GM12878 (cell line): ENCODE data around the gene RBM42. TPM values are rescaled to one million over a fixed set of nuclear protein-coding genes. Genes with fewer than 3 reads are reported as not detected.

Source experiments
- ATAC-seq: fragments of 200-7000 bp; cut with Tn5 transposase; 3 replicates; pipeline ENCODE4 v1.9.1; 2020; ENCODE audit warnings: mild to moderate bottlenecking, moderate library complexity
- BruUV-seq: library from RNA; stranded (reverse); fragments of 400-500 nt; replicated peaks from 2 replicates; lab custom pipeline; 2021; lab: Mats Ljungman, UMichigan
- CTCF ChIA-PET: fragments of 300-600 bp; sonication (Branson Sonifier 250); formaldehyde crosslinking; extraction: SDS; loops from one replicate; lab custom pipeline; 2021; ENCODE audit warnings: inconsistent platforms; lab: Yijun Ruan, JAX
- POLR2A ChIA-PET: fragments of 350-600 bp; formaldehyde crosslinking; extraction: SDS; loops from one replicate; lab custom pipeline; 2021; ENCODE audit warnings: inconsistent platforms; lab: Charles Lee
- RAD21 ChIA-PET: fragments of 300-600 bp; sonication (Branson Sonifier 250); formaldehyde crosslinking; loops from one replicate; lab custom pipeline; 2023; ENCODE audit warnings: antibody characterized with exemption; ENCODE audit not compliant: unreplicated experiment; lab: Charles Lee
- SMC1A ChIA-PET: fragments of 300-600 bp; sonication (Branson Sonifier 250); formaldehyde crosslinking; loops from one replicate; lab custom pipeline; 2023; ENCODE audit not compliant: unreplicated experiment, uncharacterized antibody; lab: Charles Lee
- DNase-seq: peaks from one replicate; pipeline ENCODE4 v3.0.0-alpha.2; 2011; ENCODE audit warnings: low read depth, low spot score
- FAIRE-seq: peaks from 3 replicates; lab custom pipeline; 2011; peaks lifted over from hg19 to GRCh38; lab: Jason Lieb, UNC
- H2AFZ ChIP-seq: 2 replicates; pipeline ENCODE4 v1.6.0; 2011; ENCODE audit warnings: low read depth, low read length, control low read depth; ENCODE audit not compliant: control insufficient read depth
- H3K27ac ChIP-seq: 2 replicates; pipeline ENCODE4 v1.5.1; 2011; ENCODE audit warnings: control low read depth; ENCODE audit not compliant: control insufficient read depth, insufficient read depth
- H3K27me3 ChIP-seq, 2 experiments: replicated peaks in 1 of 2; 2 replicates each; pipeline versions ENCODE4 v1.6.0 to v1.6.1; 2011; ENCODE audit warnings: low read length in 1 of 2; ENCODE audit not compliant: control insufficient read depth in 2 of 2, insufficient read depth in 2 of 2
- H3K36me3 ChIP-seq, 2 experiments: 2 replicates each; pipeline ENCODE4 v1.5.1; 2011; ENCODE audit warnings: low read length in 1 of 2; ENCODE audit not compliant: control insufficient read depth in 2 of 2, insufficient read depth in 2 of 2
- H3K4me1 ChIP-seq: 2 replicates; pipeline ENCODE4 v1.6.1; 2011; ENCODE audit warnings: mild to moderate bottlenecking, low read length, moderate library complexity, mixed read lengths; ENCODE audit not compliant: control insufficient read depth, insufficient read depth
- H3K4me2 ChIP-seq: 2 replicates; pipeline ENCODE4 v1.6.0; 2011; ENCODE audit warnings: control low read depth; ENCODE audit not compliant: control insufficient read depth, insufficient read depth
- H3K4me3 ChIP-seq: fragments of 200-600 bp; sonication (generic); 2 replicates; pipeline ENCODE4 v1.5.1; 2016
- H3K79me2 ChIP-seq: 2 replicates; pipeline ENCODE4 v1.6.0; 2011; ENCODE audit warnings: low read length; ENCODE audit not compliant: control insufficient read depth, insufficient read depth
- H3K9ac ChIP-seq: 2 replicates; pipeline ENCODE4 v1.8.0; 2011; ENCODE audit warnings: low read length, control low read depth, mixed read lengths; ENCODE audit not compliant: control insufficient read depth, insufficient read depth
- H3K9me3 ChIP-seq: replicated peaks from 3 replicates; pipeline ENCODE4 v1.5.1; 2011; ENCODE audit warnings: mild to moderate bottlenecking, low read length; ENCODE audit not compliant: control insufficient read depth, insufficient read depth
- H4K20me1 ChIP-seq: 2 replicates; pipeline ENCODE4 v1.6.0; 2011; ENCODE audit not compliant: control insufficient read depth, insufficient read depth
- BRCA1 ChIP-seq: IDR thresholded peaks from 2 replicates; pipeline ENCODE4 v1.6.1; 2011; ENCODE audit warnings: low read depth, low read length, improper control_type of control experiment
- E2F4 ChIP-seq: IDR thresholded peaks from 2 replicates; pipeline ENCODE4 v1.6.1; 2012; ENCODE audit warnings: low read depth, low read length, improper control_type of control experiment
- FOS ChIP-seq: IDR thresholded peaks from 3 replicates; pipeline ENCODE4 v1.6.1; 2011; ENCODE audit warnings: borderline replicate concordance; ENCODE audit not compliant: insufficient read length; ENCODE audit errors: extremely low read depth
- FOXK2 ChIP-seq: fragments of 450-650 bp; IDR thresholded peaks from 2 replicates; pipeline ENCODE4 v1.6.1; 2017; ENCODE audit warnings: mild to moderate bottlenecking, moderate library complexity
- HDAC6 ChIP-seq: fragments of 200-600 bp; sonication (generic); IDR thresholded peaks from one replicate; pipeline ENCODE4 v1.8.0; 2017; ENCODE audit warnings: antibody characterized with exemption; ENCODE audit not compliant: unreplicated experiment
- JUND ChIP-seq: IDR thresholded peaks from 2 replicates; pipeline ENCODE4 v1.6.1; 2012; ENCODE audit warnings: low read depth, mild to moderate bottlenecking, low read length, improper control_type of control experiment, moderate library complexity
- POLR2AphosphoS5 ChIP-seq: IDR thresholded peaks from 2 replicates; pipeline ENCODE4 v1.6.1; 2011; ENCODE audit warnings: mild to moderate bottlenecking, low read length, inconsistent platforms
- RB1 ChIP-seq: fragments of 450-650 bp; formaldehyde crosslinking; IDR thresholded peaks from 2 replicates; pipeline ENCODE4 v1.6.1; 2017; ENCODE audit warnings: mild to moderate bottlenecking, borderline replicate concordance
- SKIL ChIP-seq: fragments of 450-650 bp; IDR thresholded peaks from 2 replicates; pipeline ENCODE4 v1.6.1; 2017; ENCODE audit warnings: mild to moderate bottlenecking, low read depth, inconsistent platforms; ENCODE audit not compliant: poor library complexity, severe bottlenecking
- SPI1 ChIP-seq: IDR thresholded peaks from 2 replicates; pipeline ENCODE4 v1.6.1; 2011; ENCODE audit warnings: low read depth, mild to moderate bottlenecking, low read length, moderate library complexity, borderline replicate concordance; ENCODE audit not compliant: insufficient read depth
- SREBF2 ChIP-seq: IDR thresholded peaks from 2 replicates; pipeline ENCODE4 v1.6.1; 2012; ENCODE audit warnings: mild to moderate bottlenecking, low read length
- SUPT20H ChIP-seq: IDR thresholded peaks from 2 replicates; pipeline ENCODE4 v1.6.1; 2011; ENCODE audit warnings: low read depth, mild to moderate bottlenecking, low read length, moderate library complexity, borderline replicate concordance; ENCODE audit not compliant: control insufficient read depth
- SUZ12 ChIP-seq: fragments of 200-600 bp; sonication (generic); IDR thresholded peaks from one replicate; pipeline ENCODE4 v1.6.1; 2018; ENCODE audit warnings: antibody characterized with exemption, mild to moderate bottlenecking; ENCODE audit not compliant: unreplicated experiment
- WGBS: methylation state at CpG from one replicate; pipeline ENCODE4 v1.1.6; 2016; ENCODE audit warnings: low lambda C conversion rate; ENCODE audit not compliant: insufficient replicate concordance, insufficient coverage; ENCODE audit errors: missing lambda C conversion rate; 5-methylcytosine and 5-hydroxymethylcytosine counted together
- in situ Hi-C: fragments of 300-500 bp; cut with MboI; formaldehyde crosslinking; loops from 9 replicates; pipeline ENCODE4 v1.14.3; 2018; ENCODE audit warnings: mixed read lengths
- intact Hi-C: fragments of 100-400 bp; cut with micrococcal nuclease; formaldehyde crosslinking; loops from one replicate; pipeline ENCODE4 v1.14.2; 2022; ENCODE audit not compliant: unreplicated experiment
- polyA plus RNA-seq, 11 experiments: library from polyadenylated mRNA; depleted of rRNA in 4 of 11; unstranded in 6 of 11; stranded (reverse) in 5 of 11; fragments of >200 nt; fragmentation: Nextera tagmentation in 4 of 11; fragmentation: Illumina TruSeq in 1 of 11; extraction: Ambion mirVana in 4 of 11; extraction: Trizol in 1 of 11; gene quantifications; 1 replicate in 1 of 11; 2 replicates in 10 of 11; pipeline versions ENCODE4 v1.2.1 to v1.2.3, GENCODE V29; 2011 to 2016; ENCODE audit warnings: inconsistent platforms in 2 of 11, missing spikeins in 2 of 11, low read depth in 1 of 11
- total RNA-seq, 4 experiments: library from RNA; depleted of rRNA in 3 of 4; stranded (reverse); fragments of >200 nt in 3 of 4; fragmentation: Illumina TruSeq in 1 of 4; extraction: Trizol in 1 of 4; gene quantifications; 2 replicates each; pipeline versions ENCODE4 v1.2.1 to v1.2.3, GENCODE V29; 2013 to 2021
- TF ChIP-seq, protein P1 (sequence below): fragments of 150-350 bp; IDR thresholded peaks from 2 replicates; pipeline ENCODE4 v1.6.1; 2014; ENCODE audit warnings: mild to moderate bottlenecking, low read depth, low read length
- TF ChIP-seq, protein P2 (sequence below): IDR thresholded peaks from 2 replicates; pipeline ENCODE4 v1.6.1; 2011; ENCODE audit warnings: borderline replicate concordance, low read depth, mild to moderate bottlenecking, moderate library complexity, mixed read lengths, low read length; ENCODE audit not compliant: insufficient read depth; ENCODE audit errors: extremely low read length

Gene RBM42
- total and polyA plus RNA-seq, 10 of the 15 experiments (the other 5 are each of a cell fraction or from before 2014, with no cell fraction given) = 4.2 to 117 (median 48.5) TPM

GRCh38 chr19:35612559-35613321, 16.1 kb upstream of the RBM42 start, which contains the start of gene HAUS5:
Gene HAUS5 (plus strand): TSS chr19:35612735. CDS start chr19:35612795, 60 bp downstream.
- Histone ChIP-seq H3K27ac (peak within 1 kb of the TSS; percentile 81), H3K27me3 (no peaks in the 10 kb centered on the region), H4K20me1 (no peaks in the 10 kb centered on the region), H3K4me3 (peak within 1 kb of the TSS; percentile 74), H2AFZ (peak within 1 kb of the TSS; percentile 91), H3K4me1 (peaks cover 17% of the 10 kb centered on the region), H3K79me2 (peaks cover 4% of the 10 kb centered on the region), H3K36me3 (no peaks in the 10 kb centered on the region), H3K9ac (peak within 1 kb of the TSS; percentile 95), H3K9me3 (peaks cover 7% of the 10 kb centered on the region), H3K4me2 (peak within 1 kb of the TSS; percentile 57)
- in situ Hi-C loops (no loop called here), intact Hi-C loops (loop anchor here (5.0 kb wide), 1 partner anchor 65 kb away; the partner anchor contains the start of gene TMEM147)
- ATAC-seq (peak; percentile 92), DNase-seq (peak; percentile 70), FAIRE-seq (peak; percentile 95)
- ChIA-PET RAD21 (interaction anchor here (0.8 to 1.2 kb wide), 3 partner anchors 36 to 102 kb away, joined by 3 read pairs; partner anchors contain the start of gene COX6B1), CTCF (interaction anchor here (0.7 to 1.6 kb wide), 4 partner anchors 12 to 102 kb away, joined by 3 to 4 read pairs (median 3); no protein-coding TSS in a partner anchor), SMC1A (interaction anchor here (0.6 to 2.3 kb wide), 6 partner anchors 11 to 102 kb away, joined by 3 to 8 read pairs (median 4); no protein-coding TSS in a partner anchor), POLR2A (interaction anchor here (0.7 to 3.7 kb wide), 9 partner anchors 8 to 104 kb away, joined by 3 to 30 read pairs (median 5); partner anchors contain the start of gene COX6B1)
- TSS peak; percentile 73 for BruUV-seq
- WGBS = 2% methylated on average over 47 of the region's 47 CpGs
- TF ChIP-seq FOS = no peak
- peak; percentile 77 for TF ChIP-seq E2F4
- no peak for TF ChIP-seq HDAC6
- peak; percentile 75 for TF ChIP-seq POLR2AphosphoS5
- TF ChIP-seq, protein P1, sequence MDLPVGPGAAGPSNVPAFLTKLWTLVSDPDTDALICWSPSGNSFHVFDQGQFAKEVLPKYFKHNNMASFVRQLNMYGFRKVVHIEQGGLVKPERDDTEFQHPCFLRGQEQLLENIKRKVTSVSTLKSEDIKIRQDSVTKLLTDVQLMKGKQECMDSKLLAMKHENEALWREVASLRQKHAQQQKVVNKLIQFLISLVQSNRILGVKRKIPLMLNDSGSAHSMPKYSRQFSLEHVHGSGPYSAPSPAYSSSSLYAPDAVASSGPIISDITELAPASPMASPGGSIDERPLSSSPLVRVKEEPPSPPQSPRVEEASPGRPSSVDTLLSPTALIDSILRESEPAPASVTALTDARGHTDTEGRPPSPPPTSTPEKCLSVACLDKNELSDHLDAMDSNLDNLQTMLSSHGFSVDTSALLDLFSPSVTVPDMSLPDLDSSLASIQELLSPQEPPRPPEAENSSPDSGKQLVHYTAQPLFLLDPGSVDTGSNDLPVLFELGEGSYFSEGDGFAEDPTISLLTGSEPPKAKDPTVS = no peak
- TF ChIP-seq SUPT20H = no peak
- no peak for TF ChIP-seq SUZ12
- TF ChIP-seq BRCA1 = peak; percentile 81
- TF ChIP-seq FOXK2 = no peak
- TF ChIP-seq, protein P2, sequence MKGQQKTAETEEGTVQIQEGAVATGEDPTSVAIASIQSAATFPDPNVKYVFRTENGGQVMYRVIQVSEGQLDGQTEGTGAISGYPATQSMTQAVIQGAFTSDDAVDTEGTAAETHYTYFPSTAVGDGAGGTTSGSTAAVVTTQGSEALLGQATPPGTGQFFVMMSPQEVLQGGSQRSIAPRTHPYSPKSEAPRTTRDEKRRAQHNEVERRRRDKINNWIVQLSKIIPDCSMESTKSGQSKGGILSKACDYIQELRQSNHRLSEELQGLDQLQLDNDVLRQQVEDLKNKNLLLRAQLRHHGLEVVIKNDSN = no peak
- TF ChIP-seq RB1 = peak; percentile 99
- peak; percentile 97 for TF ChIP-seq JUND
- no peak for TF ChIP-seq SKIL
- no peak for TF ChIP-seq SPI1
- no peak; the same call in 1 of the 2 replicates for TF ChIP-seq SREBF2
